Right hindlimb (tissue), 1 donor: Measurements from ENCODE around the gene ZBTB7C.

Experiments
- DNase-seq: peaks from one replicate; pipeline ENCODE4 v3.0.0-alpha.2; 2018

The ZBTB7C gene

GRCh38 chr18:48106498-48106897 is 302.7 kb downstream of the ZBTB7C start:
- DNase-seq, result no peak

GRCh38 chr18:48105317-48105716 is 303.9 kb downstream of the ZBTB7C start:
- no peak for DNase-seq

- DNase-seq, result no peak
These were observed 304.5 kb downstream of the ZBTB7C start for GRCh38 chr18:48104705-48105104.

- no peak for DNase-seq
These were observed 308.5 kb downstream of the ZBTB7C start for GRCh38 chr18:48100651-48101165.

- no peak for DNase-seq
These were observed 309.0 kb downstream of the ZBTB7C start for GRCh38 chr18:48100165-48100575.

- no peak for DNase-seq
These were observed 309.6 kb downstream of the ZBTB7C start for GRCh38 chr18:48099481-48100164.

- DNase-seq, result no peak
These were observed 310.6 kb downstream of the ZBTB7C start for GRCh38 chr18:48098538-48098937.

- DNase-seq, result no peak
These were observed 311.2 kb downstream of the ZBTB7C start for GRCh38 chr18:48098007-48098406.

- DNase-seq, result no peak
These were observed 313.5 kb downstream of the ZBTB7C start for GRCh38 chr18:48095726-48096125.

GRCh38 chr18:48093104-48093503 is 316.1 kb downstream of the ZBTB7C start:
- no peak for DNase-seq

GRCh38 chr18:48091869-48092497 is 317.2 kb downstream of the ZBTB7C start:
- no peak for DNase-seq

- DNase-seq, result no peak
These were observed 318.5 kb downstream of the ZBTB7C start for GRCh38 chr18:48090702-48091101.

- no peak for DNase-seq
These were observed 319.2 kb downstream of the ZBTB7C start for GRCh38 chr18:48090021-48090420.

- DNase-seq, result no peak
These were observed 323.2 kb downstream of the ZBTB7C start for GRCh38 chr18:48085781-48086487.

- DNase-seq, result no peak
These were observed 324.3 kb downstream of the ZBTB7C start for GRCh38 chr18:48084858-48085257.

GRCh38 chr18:48084041-48084757 is 325.0 kb downstream of the ZBTB7C start:
- no peak for DNase-seq

- DNase-seq, result no peak
These were observed 328.6 kb downstream of the ZBTB7C start for GRCh38 chr18:48080546-48080945.

- DNase-seq, result no peak
These were observed 329.3 kb downstream of the ZBTB7C start for GRCh38 chr18:48079885-48080284.

- no peak for DNase-seq
These were observed 330.7 kb downstream of the ZBTB7C start for GRCh38 chr18:48078448-48078847.

GRCh38 chr18:48077291-48077690 is 331.9 kb downstream of the ZBTB7C start:
- no peak for DNase-seq

- no peak for DNase-seq
These were observed 332.7 kb downstream of the ZBTB7C start for GRCh38 chr18:48076461-48076860.

- no peak for DNase-seq
These were observed 333.5 kb downstream of the ZBTB7C start for GRCh38 chr18:48075707-48076093.
